NCI-H1105 (cell line): ENCODE results near the gene SCGB3A1.

Experiments used
- DNase-seq: peaks from one replicate; lab custom pipeline; 2025; lab: John Stamatoyannopoulos, UW

The SCGB3A1 gene

GRCh38 chr5:180625125-180625790 lies 34.0 kb upstream of the SCGB3A1 start:
- no peak for DNase-seq

- DNase-seq: no peak
These were observed 33.3 kb upstream of the SCGB3A1 start for GRCh38 chr5:180624587-180624986.

- no peak for DNase-seq
These were observed 32.5 kb upstream of the SCGB3A1 start for GRCh38 chr5:180623844-180624243.

- no peak for DNase-seq
These were observed 32.1 kb upstream of the SCGB3A1 start for GRCh38 chr5:180623411-180623834.

- no peak for DNase-seq
These were observed 31.6 kb upstream of the SCGB3A1 start for GRCh38 chr5:180622910-180623309.

- no peak for DNase-seq
These were observed 30.0 kb upstream of the SCGB3A1 start for GRCh38 chr5:180621311-180621710.

GRCh38 chr5:180620014-180620413 lies 28.7 kb upstream of the SCGB3A1 start:
- no peak for DNase-seq

- DNase-seq: no peak
These were observed 28.2 kb upstream of the SCGB3A1 start for GRCh38 chr5:180619563-180619915.

GRCh38 chr5:180618829-180619562 lies 27.7 kb upstream of the SCGB3A1 start:
- DNase-seq: peak; percentile 14

GRCh38 chr5:180618487-180618828 lies 27.2 kb upstream of the SCGB3A1 start:
- no peak for DNase-seq

GRCh38 chr5:180613814-180614188 lies 22.5 kb upstream of the SCGB3A1 start:
- no peak for DNase-seq

- no peak for DNase-seq
These were observed 22.0 kb upstream of the SCGB3A1 start for GRCh38 chr5:180613188-180613813.

- DNase-seq: no peak
These were observed 21.4 kb upstream of the SCGB3A1 start for GRCh38 chr5:180612683-180613082.

GRCh38 chr5:180611140-180611850 lies 20.0 kb upstream of the SCGB3A1 start:
- DNase-seq: no peak

GRCh38 chr5:180609817-180610550 lies 18.7 kb upstream of the SCGB3A1 start:
- no peak for DNase-seq

- DNase-seq: no peak
These were observed 18.1 kb upstream of the SCGB3A1 start for GRCh38 chr5:180609386-180609785.

- DNase-seq: no peak
These were observed 17.4 kb upstream of the SCGB3A1 start for GRCh38 chr5:180608572-180609310.

GRCh38 chr5:180607861-180608571 lies 16.7 kb upstream of the SCGB3A1 start:
- no peak for DNase-seq

- DNase-seq: no peak
These were observed 15.0 kb upstream of the SCGB3A1 start for GRCh38 chr5:180606215-180606785.

GRCh38 chr5:180605554-180606214 lies 14.4 kb upstream of the SCGB3A1 start:
- DNase-seq: no peak
